HG02642 (cell line): ENCODE data around the gene GARNL3.
A peak's percentile ranks its signal among the peaks of the same experiment; 100 is the strongest.

Experiments used
- ATAC-seq: cut with Tn5 transposase; IDR thresholded peaks from one replicate; pipeline ENCODE4 v1.9.1; 2021; ENCODE audit warnings: mild to moderate bottlenecking; ENCODE audit not compliant: unreplicated experiment, poor library complexity

GARNL3 gene

DNA sequence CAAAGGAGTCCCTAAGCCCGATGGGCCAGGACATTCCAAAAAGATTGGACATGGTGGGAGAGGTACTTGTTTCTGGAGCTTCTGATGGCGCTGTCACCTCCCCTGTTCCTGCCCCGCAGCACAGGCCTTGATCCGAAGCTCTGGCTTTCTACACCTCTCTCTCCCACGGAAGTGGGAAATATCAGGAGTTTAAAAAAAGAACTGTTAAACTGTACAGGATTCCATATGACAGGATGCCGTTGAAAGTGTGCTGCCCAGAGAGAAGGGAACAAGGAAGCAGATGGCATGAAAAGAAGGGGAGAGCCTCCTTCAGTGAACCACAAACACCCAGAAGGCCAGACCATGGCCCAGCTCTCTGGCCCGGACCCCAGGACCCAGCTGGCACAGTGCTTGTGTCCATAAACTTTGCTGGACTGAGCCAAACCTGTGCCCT is 105.6 kb downstream of the GARNL3 start:
- ATAC-seq: no peak

- no peak for ATAC-seq
Measured at GRCh38 chr9:127370672-127371648, 106.4 kb downstream of the GARNL3 start.

DNA sequence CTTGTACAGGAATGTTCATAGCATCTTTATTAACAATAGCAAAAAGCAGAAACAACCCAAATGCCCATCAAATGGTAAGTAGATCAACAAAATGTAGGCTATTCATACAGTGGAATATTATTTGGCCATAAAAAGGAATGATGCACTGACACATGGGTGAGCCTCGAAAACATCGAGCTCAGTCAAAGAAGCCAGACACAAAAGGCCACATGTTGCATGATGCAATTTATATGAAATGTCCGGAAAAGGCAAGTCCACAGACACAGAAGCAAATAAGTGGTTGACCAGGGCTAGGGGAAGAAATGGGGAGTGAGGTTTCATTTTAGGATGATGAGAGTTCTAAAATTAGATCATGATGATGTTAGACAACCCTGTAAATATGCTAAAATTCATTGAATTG is 115.9 kb downstream of the GARNL3 start:
- ATAC-seq: no peak

GRCh38 chr9:127382541-127382940 is 118.0 kb downstream of the GARNL3 start:
- ATAC-seq: no peak

DNA sequence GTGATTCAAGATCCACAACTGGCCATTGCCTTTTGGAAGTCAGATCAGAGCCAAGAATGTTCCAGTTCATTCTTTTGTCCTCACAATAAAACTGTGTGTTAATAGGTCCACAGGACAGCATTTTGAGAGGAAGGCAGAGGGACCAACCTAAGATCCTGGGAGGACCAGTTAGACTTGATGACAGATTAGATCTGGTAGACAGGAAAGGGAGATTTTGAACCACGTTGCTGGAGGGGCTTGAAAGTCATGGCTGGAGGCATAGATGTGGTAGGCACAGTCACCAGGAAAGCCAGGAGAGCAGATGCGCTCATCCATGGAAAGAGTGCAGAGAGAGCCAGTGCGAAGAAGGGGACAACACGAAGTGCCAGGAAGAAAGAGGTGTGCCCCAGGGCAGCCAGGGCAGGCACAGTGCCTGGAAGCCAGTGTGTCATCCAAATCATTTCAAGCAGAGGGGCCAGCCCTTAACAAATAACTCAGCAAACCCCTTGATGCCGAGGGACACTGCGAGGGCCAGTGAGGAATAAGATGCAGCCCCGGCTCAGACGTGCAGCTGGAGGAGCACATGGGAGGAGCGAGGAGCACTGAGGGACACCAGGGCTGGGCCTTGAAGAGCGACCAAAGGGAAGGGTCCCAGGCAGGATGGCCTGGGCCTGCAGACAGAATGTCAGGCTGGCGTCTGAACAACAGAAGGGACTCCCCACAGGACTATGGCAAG is 119.6 kb downstream of the GARNL3 start:
- ATAC-seq: no peak

DNA sequence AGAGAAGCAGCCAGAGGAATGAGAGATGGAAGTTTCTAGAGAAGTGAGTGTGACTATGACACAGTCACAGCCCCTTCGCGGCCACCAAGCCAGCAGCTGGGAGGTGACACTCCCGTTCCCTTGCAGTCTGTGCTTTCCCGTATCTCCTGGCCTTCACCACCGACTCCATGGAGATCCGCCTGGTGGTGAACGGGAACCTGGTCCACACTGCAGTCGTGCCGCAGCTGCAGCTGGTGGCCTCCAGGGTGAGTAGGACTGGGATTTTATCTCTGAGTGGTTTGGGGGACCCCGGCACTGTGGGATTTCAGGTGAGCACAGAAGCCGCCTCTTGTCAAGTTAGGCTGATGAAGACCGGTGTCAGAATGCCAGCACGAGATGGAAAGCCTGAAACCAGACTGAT is 120.3 kb downstream of the GARNL3 start:
- ATAC-seq: no peak

DNA sequence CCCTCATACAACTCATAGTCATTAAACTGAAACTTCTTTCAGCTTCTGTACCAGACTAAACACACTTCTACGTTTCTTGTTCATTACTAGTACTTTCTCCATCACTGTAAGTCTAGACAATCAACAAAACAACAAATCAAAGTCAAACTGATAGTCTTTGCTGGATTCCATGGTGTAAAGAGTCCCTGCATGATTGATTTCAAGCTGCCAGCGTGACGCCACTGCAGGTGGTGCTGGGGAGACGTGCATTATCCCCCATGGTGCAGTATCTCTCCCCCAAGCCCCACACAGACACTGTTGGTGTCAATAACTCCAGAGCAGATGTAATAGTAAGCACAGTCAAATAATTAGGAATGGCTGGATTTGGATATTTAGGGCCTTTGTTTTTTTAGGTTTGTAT is 121.7 kb downstream of the GARNL3 start:
- ATAC-seq: no peak

DNA sequence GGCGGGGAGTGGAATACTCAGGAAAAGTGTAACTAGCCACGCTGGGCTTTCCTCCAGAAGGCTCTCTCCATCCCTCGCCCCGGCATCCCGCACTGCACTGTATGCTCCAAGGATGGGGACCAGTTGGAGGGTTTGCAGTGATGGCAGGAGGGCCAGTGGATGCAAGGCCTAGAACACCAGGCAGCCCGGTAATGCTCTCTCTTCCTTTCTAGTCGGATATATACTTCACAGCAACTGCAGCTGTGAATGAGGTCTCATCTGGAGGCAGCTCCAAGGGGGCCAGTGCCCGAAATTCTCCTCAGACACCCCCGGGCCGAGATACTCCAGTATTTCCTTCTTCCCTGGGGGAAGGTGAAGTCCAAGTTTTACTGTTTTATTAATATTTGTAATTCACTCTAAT is 122.4 kb downstream of the GARNL3 start:
- no peak for ATAC-seq

- peak; percentile 77 for ATAC-seq
Measured at GRCh38 chr9:127388037-127388855, 123.7 kb downstream of the GARNL3 start.

- no peak for ATAC-seq
Measured at GRCh38 chr9:127388856-127389238, 124.3 kb downstream of the GARNL3 start.

DNA sequence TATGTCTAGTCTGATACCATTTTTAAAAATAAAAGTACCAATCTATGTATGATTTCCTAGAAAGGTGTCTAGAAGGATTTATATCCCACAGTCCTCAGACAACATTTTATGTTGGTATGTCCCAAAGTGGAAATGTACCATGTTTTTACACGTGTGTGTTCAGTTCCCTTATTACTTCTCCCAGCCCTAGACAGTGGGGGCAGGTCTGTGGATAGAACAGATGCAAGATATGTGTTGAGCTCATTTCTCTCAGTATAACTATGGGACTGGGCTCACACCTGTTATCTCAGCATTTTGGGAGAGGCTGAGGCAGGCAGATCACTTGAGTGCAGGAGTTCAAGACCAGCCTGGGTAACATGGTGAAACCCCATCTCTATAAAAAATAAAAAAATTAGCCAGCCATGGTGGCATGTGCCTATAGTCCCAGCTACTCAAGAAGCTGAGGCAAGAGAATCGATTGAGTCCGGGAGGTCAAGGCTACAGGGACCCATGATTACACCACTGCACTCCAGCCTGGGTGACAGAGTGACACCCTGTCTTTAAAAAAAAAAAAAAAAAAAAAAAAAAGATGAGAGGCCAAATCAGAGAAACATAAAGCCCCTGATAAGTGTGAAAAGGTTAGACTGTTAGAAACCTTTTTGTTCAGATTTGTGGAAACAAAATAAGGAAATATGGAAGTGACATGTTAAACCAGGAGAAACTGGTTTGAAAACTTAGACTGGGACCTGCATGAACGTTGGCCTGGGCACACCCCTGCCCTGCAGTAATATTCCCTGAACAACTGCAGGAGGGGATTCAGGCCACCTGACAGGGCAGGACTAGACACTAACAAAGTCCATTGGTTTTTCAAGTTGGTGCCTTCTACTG is 125.0 kb downstream of the GARNL3 start:
- ATAC-seq: no peak

- ATAC-seq: no peak
Measured at GRCh38 chr9:127390248-127390545, 125.6 kb downstream of the GARNL3 start.

- no peak for ATAC-seq
Measured at GRCh38 chr9:127390563-127390962, 126.0 kb downstream of the GARNL3 start.

- no peak for ATAC-seq
Measured at GRCh38 chr9:127392166-127392565, 127.6 kb downstream of the GARNL3 start.

GRCh38 chr9:127392976-127393375 is 128.4 kb downstream of the GARNL3 start:
- ATAC-seq: no peak

DNA sequence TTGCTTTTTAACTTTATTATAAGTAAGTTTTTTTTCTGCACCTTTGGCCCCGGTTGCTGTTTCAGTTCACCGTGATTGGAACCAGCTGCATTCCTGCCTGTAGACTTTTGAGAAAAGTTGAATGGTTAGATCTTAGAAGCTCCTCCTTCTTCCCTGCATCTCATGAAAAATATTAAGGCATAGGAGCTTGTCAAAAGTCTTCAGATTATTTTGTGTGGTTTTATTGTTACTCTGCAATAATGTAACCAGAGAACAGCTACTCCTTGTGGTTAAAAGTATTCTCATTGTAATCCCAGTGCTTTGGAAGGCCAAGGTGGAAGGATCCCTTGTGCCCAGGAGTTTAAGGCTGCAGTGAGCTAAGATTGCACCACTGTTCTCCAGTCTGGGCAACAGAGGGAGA is 129.1 kb downstream of the GARNL3 start:
- no peak for ATAC-seq

DNA sequence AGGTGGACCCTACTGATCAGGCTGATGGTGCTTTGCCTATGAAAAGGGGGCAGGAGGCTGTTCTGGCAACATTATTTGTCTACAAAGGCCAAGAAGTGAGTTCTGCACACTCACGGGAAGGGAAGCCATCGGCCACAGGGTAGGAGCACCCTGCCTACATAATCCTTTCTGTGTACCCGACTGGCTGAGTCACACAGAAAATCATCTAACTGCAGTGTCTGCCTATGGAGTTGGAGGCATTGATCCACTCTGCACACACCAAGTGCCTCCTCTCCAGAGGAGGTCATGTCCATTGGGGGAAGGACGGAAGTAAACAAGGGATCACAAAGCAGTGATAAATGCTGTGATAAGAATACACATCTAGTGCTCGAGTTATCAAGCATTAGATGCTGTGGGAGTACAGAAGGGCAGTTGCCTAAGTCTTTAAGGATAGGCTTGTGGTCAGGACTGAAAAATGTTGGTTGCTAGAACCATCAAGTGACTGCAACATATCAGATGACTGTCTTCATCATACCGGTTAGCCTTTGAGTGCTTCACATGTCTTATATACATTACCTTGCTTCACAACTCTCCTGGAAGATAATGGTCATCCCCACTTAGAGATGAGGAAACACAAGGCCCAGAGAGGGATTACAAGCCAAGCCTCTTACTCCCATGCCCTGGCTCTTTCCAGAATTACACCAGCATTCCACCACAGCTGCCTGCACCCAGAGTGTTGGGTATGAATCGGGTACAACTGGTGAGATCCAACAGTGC is 131.1 kb downstream of the GARNL3 start:
- no peak for ATAC-seq

DNA sequence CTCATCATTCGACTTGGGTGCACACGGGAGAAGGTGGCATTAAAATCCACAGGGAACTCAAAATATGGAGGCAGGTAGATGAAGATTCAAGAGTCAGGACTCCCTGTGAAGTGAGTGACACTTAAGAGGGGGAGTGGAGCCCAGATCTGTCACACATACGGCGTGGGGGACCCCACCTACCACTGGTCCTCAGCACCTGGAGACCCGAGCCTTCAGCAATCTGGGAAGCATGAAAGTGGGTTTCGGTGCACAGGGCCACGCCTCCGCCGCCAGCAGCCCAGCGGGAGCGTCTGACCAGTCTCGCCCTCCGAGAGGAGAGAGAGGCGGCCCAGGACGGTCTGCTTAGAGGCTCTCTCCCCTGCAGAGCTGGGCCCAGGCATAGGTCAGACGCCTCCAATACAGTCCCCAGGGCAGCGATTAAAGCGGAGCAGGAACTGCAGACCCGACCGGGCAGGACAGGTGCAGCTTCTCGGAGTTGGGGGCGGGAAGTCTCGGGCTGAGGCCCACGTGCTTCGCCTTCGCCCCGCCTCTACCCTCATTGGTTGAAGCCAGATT is 131.8 kb downstream of the GARNL3 start:
- no peak for ATAC-seq
